ENCODE measurements around the gene ITSN2. TPM values are rescaled to one million over a fixed set of nuclear protein-coding genes. Genes with fewer than 3 reads are reported as not detected.
A peak's percentile ranks its signal among the peaks of the same experiment; 100 is the strongest.

ITSN2 gene
- total RNA-seq, 1 donor from 2014 or later: 41.2 TPM

- ATAC-seq (ENCODE audit: poor library complexity) (no peak), DNase-seq (no peak)
- intact Hi-C loops (cut with DNase I): no loop called here
These were observed 62.7 kb downstream of the ITSN2 start for GRCh38 chr2:24297663-24298062.

GRCh38 chr2:24287171-24287570, 73.2 kb downstream of the ITSN2 start:
- DNase-seq (no peak), ATAC-seq (ENCODE audit: poor library complexity) (no peak)
- intact Hi-C loops (cut with DNase I): no loop called here

GRCh38 chr2:24285484-24286152, 74.7 kb downstream of the ITSN2 start:
- no peak for DNase-seq
- intact Hi-C loops (cut with DNase I): no loop called here
- ATAC-seq (ENCODE audit: poor library complexity): no peak

- no peak for ATAC-seq (ENCODE audit: poor library complexity)
- intact Hi-C loops (cut with DNase I): no loop called here
- DNase-seq: no peak
These were observed 79.7 kb downstream of the ITSN2 start for GRCh38 chr2:24280645-24281044.

GRCh38 chr2:24280161-24280560, 80.2 kb downstream of the ITSN2 start:
- intact Hi-C loops (cut with DNase I): no loop called here
- ATAC-seq (ENCODE audit: poor library complexity): no peak

GRCh38 chr2:24276349-24276899, 83.9 kb downstream of the ITSN2 start:
- ATAC-seq (ENCODE audit: poor library complexity) (no peak), DNase-seq (no peak)
- intact Hi-C loops (cut with DNase I): no loop called here

More at GRCh38 chr2:24280161-24280560, 80.2 kb downstream of the ITSN2 start:
- DNase-seq: no peak

GRCh38 chr2:24274809-24275208, 85.5 kb downstream of the ITSN2 start:
- intact Hi-C loops (cut with DNase I): no loop called here
- no peak for ATAC-seq (ENCODE audit: poor library complexity)
- DNase-seq: no peak

- intact Hi-C loops (cut with DNase I): no loop called here
- DNase-seq (no peak), ATAC-seq (ENCODE audit: poor library complexity) (no peak)
These were observed 86.7 kb downstream of the ITSN2 start for GRCh38 chr2:24273598-24273997.

- ATAC-seq (ENCODE audit: poor library complexity) (peak; percentile 43), DNase-seq (no peak)
- intact Hi-C loops (cut with DNase I): no loop called here
These were observed 87.4 kb downstream of the ITSN2 start for GRCh38 chr2:24272907-24273306.

GRCh38 chr2:24272161-24272802, 88.1 kb downstream of the ITSN2 start:
- DNase-seq (no peak), ATAC-seq (ENCODE audit: poor library complexity) (peak; percentile 15)
- intact Hi-C loops (cut with DNase I): no loop called here

- intact Hi-C loops (cut with DNase I): no loop called here
- ATAC-seq (ENCODE audit: poor library complexity) (no peak), DNase-seq (no peak)
These were observed 91.1 kb downstream of the ITSN2 start for GRCh38 chr2:24269265-24269664.

- intact Hi-C loops (cut with DNase I): no loop called here
- DNase-seq (no peak), ATAC-seq (ENCODE audit: poor library complexity) (no peak)
These were observed 95.1 kb downstream of the ITSN2 start for GRCh38 chr2:24265212-24265611.

- DNase-seq: no peak
- ATAC-seq (ENCODE audit: poor library complexity): no peak
- intact Hi-C loops (cut with DNase I): no loop called here
These were observed 97.8 kb downstream of the ITSN2 start for GRCh38 chr2:24262421-24262970.

- DNase-seq (no peak), ATAC-seq (ENCODE audit: poor library complexity) (no peak)
- intact Hi-C loops (cut with DNase I): no loop called here
These were observed 98.9 kb downstream of the ITSN2 start for GRCh38 chr2:24261441-24261840.

- ATAC-seq (ENCODE audit: poor library complexity): no peak
- DNase-seq: no peak
- intact Hi-C loops (cut with DNase I): no loop called here
These were observed 101.0 kb downstream of the ITSN2 start for GRCh38 chr2:24259316-24259715.

GRCh38 chr2:24258718-24259117, 101.6 kb downstream of the ITSN2 start:
- intact Hi-C loops (cut with DNase I): no loop called here
- DNase-seq (no peak), ATAC-seq (ENCODE audit: poor library complexity) (no peak)

- DNase-seq: no peak
- intact Hi-C loops (cut with DNase I): no loop called here
- no peak for ATAC-seq (ENCODE audit: poor library complexity)
These were observed 106.9 kb downstream of the ITSN2 start for GRCh38 chr2:24253303-24253919.

- no peak for ATAC-seq (ENCODE audit: poor library complexity)
- no peak for DNase-seq
- intact Hi-C loops (cut with DNase I): no loop called here
These were observed 112.7 kb downstream of the ITSN2 start for GRCh38 chr2:24247592-24247991.

GRCh38 chr2:24247164-24247563, 113.2 kb downstream of the ITSN2 start:
- intact Hi-C loops (cut with DNase I): no loop called here
- no peak for DNase-seq
- ATAC-seq (ENCODE audit: poor library complexity): no peak
